ENCODE data around the gene FRMPD2. TPM values are rescaled to one million over a fixed set of nuclear protein-coding genes. Genes with fewer than 3 reads are reported as not detected.

Gene FRMPD2
- total RNA-seq, 1 donor from 2014 or later = not detected

GRCh38 chr10:48273741-48274140 is 755 bp downstream of the FRMPD2 start:
- no peak overlapping the region for H3K4me3 ChIP-seq
- intact Hi-C loops (cut with DNase I) = no loop called here
- no peak for DNase-seq (ENCODE audit: low spot score in 2 of 2)
- H3K27me3 ChIP-seq = no peaks in the 10 kb centered on the region
- H3K9me3 ChIP-seq = no peaks in the 10 kb centered on the region
- TF ChIP-seq CTCF (IDR thresholded peaks at IDR 0.05) = no peak
- no peaks in the 10 kb centered on the region for H3K4me1 ChIP-seq
- H3K27ac ChIP-seq = no peak overlapping the region
- no peaks in the 10 kb centered on the region for H3K36me3 ChIP-seq

GRCh38 chr10:48272682-48273081 is 1.8 kb downstream of the FRMPD2 start:
- intact Hi-C loops (cut with DNase I) = no loop called here
- H3K4me3 ChIP-seq = no peak overlapping the region
- no peaks in the 10 kb centered on the region for H3K9me3 ChIP-seq
- no peaks in the 10 kb centered on the region for H3K4me1 ChIP-seq
- no peak for DNase-seq (ENCODE audit: low spot score in 2 of 2)
- H3K27ac ChIP-seq = no peak overlapping the region
- no peaks in the 10 kb centered on the region for H3K36me3 ChIP-seq
- no peaks in the 10 kb centered on the region for H3K27me3 ChIP-seq
- TF ChIP-seq CTCF (IDR thresholded peaks at IDR 0.05) = no peak

- intact Hi-C loops (cut with DNase I) = no loop called here
These were observed 3.3 kb downstream of the FRMPD2 start for GRCh38 chr10:48271047-48271730.

GRCh38 chr10:48266528-48266927 is 8.0 kb downstream of the FRMPD2 start:
- Histone ChIP-seq H3K4me1 (no peaks in the 10 kb centered on the region), H3K4me3 (no peak overlapping the region), H3K27ac (no peak overlapping the region), H3K36me3 (no peaks in the 10 kb centered on the region), H3K9me3 (no peaks in the 10 kb centered on the region), H3K27me3 (no peaks in the 10 kb centered on the region)
- intact Hi-C loops (cut with DNase I) = no loop called here
- no peak for TF ChIP-seq CTCF (IDR thresholded peaks at IDR 0.05)
- DNase-seq (ENCODE audit: low spot score in 2 of 2) = no peak

More at GRCh38 chr10:48271047-48271730, 3.3 kb downstream of the FRMPD2 start:
- H3K4me3 ChIP-seq = no peak overlapping the region
- DNase-seq (ENCODE audit: low spot score in 2 of 2) = no peak
- no peak for TF ChIP-seq CTCF (IDR thresholded peaks at IDR 0.05)
- no peak overlapping the region for H3K27ac ChIP-seq
- no peaks in the 10 kb centered on the region for H3K9me3 ChIP-seq
- H3K4me1 ChIP-seq = no peaks in the 10 kb centered on the region
- H3K27me3 ChIP-seq = no peaks in the 10 kb centered on the region
- no peaks in the 10 kb centered on the region for H3K36me3 ChIP-seq

- Histone ChIP-seq H3K27ac (no peak overlapping the region), H3K4me3 (no peak overlapping the region), H3K4me1 (no peaks in the 10 kb centered on the region), H3K36me3 (no peaks in the 10 kb centered on the region), H3K9me3 (peaks cover 0 to 2% of the 10 kb centered on the region in 2 donors), H3K27me3 (no peaks in the 10 kb centered on the region)
- DNase-seq (ENCODE audit: low spot score in 2 of 2) = no peak
- no peak for TF ChIP-seq CTCF (IDR thresholded peaks at IDR 0.05)
- intact Hi-C loops (cut with DNase I) = no loop called here
These were observed 16.4 kb downstream of the FRMPD2 start for GRCh38 chr10:48258105-48258504.

Data from ascending aorta (tissue), 2 donors.